ENCODE data around the gene HOMER3. TPM values are rescaled to one million over a fixed set of nuclear protein-coding genes. Genes with fewer than 3 reads are reported as not detected.

The HOMER3 gene
- total and polyA plus RNA-seq, 2 of the 13 experiments (the other 11 are each of a cell fraction or from before 2014, with no cell fraction given) = 21.3 to 27.3 TPM

- TF ChIP-seq RERE (CRISPR knock-in tag; IDR thresholded peaks at IDR 0.05; ENCODE audit: low read depth) = no peak
- TF ChIP-seq, protein P1, sequence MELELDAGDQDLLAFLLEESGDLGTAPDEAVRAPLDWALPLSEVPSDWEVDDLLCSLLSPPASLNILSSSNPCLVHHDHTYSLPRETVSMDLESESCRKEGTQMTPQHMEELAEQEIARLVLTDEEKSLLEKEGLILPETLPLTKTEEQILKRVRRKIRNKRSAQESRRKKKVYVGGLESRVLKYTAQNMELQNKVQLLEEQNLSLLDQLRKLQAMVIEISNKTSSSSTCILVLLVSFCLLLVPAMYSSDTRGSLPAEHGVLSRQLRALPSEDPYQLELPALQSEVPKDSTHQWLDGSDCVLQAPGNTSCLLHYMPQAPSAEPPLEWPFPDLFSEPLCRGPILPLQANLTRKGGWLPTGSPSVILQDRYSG (CRISPR knock-in tag; IDR thresholded peaks at IDR 0.05) = no peak
- TF ChIP-seq, protein P2, sequence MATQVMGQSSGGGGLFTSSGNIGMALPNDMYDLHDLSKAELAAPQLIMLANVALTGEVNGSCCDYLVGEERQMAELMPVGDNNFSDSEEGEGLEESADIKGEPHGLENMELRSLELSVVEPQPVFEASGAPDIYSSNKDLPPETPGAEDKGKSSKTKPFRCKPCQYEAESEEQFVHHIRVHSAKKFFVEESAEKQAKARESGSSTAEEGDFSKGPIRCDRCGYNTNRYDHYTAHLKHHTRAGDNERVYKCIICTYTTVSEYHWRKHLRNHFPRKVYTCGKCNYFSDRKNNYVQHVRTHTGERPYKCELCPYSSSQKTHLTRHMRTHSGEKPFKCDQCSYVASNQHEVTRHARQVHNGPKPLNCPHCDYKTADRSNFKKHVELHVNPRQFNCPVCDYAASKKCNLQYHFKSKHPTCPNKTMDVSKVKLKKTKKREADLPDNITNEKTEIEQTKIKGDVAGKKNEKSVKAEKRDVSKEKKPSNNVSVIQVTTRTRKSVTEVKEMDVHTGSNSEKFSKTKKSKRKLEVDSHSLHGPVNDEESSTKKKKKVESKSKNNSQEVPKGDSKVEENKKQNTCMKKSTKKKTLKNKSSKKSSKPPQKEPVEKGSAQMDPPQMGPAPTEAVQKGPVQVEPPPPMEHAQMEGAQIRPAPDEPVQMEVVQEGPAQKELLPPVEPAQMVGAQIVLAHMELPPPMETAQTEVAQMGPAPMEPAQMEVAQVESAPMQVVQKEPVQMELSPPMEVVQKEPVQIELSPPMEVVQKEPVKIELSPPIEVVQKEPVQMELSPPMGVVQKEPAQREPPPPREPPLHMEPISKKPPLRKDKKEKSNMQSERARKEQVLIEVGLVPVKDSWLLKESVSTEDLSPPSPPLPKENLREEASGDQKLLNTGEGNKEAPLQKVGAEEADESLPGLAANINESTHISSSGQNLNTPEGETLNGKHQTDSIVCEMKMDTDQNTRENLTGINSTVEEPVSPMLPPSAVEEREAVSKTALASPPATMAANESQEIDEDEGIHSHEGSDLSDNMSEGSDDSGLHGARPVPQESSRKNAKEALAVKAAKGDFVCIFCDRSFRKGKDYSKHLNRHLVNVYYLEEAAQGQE (IDR thresholded peaks at IDR 0.05; ENCODE audit: borderline replicate concordance in 1 of 2, low read depth in 1 of 2, low read length in 2 of 2) = no peak
- TF ChIP-seq ARNTL (CRISPR knock-in tag; IDR thresholded peaks at IDR 0.05) = peak; percentile 58; the same call in 1 of the 2 replicates
- no peak for TF ChIP-seq ZNF124 (CRISPR knock-in tag; IDR thresholded peaks at IDR 0.05)
- 0 out of 2 replicates have a peak, but pooled peaks have one; percentile 32 for TF ChIP-seq RNF2 (conservative IDR thresholded peaks at IDR 0.05; ENCODE audit: low read depth)
- TF ChIP-seq ZNF746 (CRISPR knock-in tag; IDR thresholded peaks at IDR 0.05) = peak; percentile 62; the same call in 1 of the 2 replicates
- TF ChIP-seq ZNF207 (IDR thresholded peaks at IDR 0.05; ENCODE audit: borderline replicate concordance) = no peak
- peak; percentile 48 for TF ChIP-seq HNRNPLL (IDR thresholded peaks at IDR 0.05; ENCODE audit: low read depth, low read length, poor library complexity, severe bottlenecking)
- TF ChIP-seq PHF8 (CRISPR knock-in tag; IDR thresholded peaks at IDR 0.05) = peak; percentile 90
- TF ChIP-seq ZNF740 (CRISPR knock-in tag; IDR thresholded peaks at IDR 0.05) = 0 out of 2 replicates have a peak, but pooled peaks have one; percentile 26
- peak; percentile 15; the same call in 1 of the 2 replicates for TF ChIP-seq ATF2 (CRISPR knock-in tag; IDR thresholded peaks at IDR 0.05)
- peak; percentile 76; the same call in 1 of the 2 replicates for TF ChIP-seq ZNF430 (CRISPR knock-in tag; IDR thresholded peaks at IDR 0.05)
- no peak; the same call in 1 of the 2 replicates for TF ChIP-seq SPEN (CRISPR knock-in tag; IDR thresholded peaks at IDR 0.05; ENCODE audit: low read depth)
- TF ChIP-seq NFYC (CRISPR knock-in tag; IDR thresholded peaks at IDR 0.05) = peak; percentile 98
- peak; percentile 9; the same call in 1 of the 2 replicates for TF ChIP-seq ZSCAN25 (CRISPR knock-in tag; IDR thresholded peaks at IDR 0.05)
Observed at GRCh38 chr19:18919086-18919899, 21.7 kb downstream of the HOMER3 start, which contains the start of the genes COPE and DDX49 (continued).
